WERI-Rb-1 (cell line): ENCODE data around the gene IFNL3.

Experiments
- DNase-seq: peaks from one replicate; pipeline ENCODE4 v3.0.0-alpha.2; 2020
- H3K27ac ChIP-seq: fragments of 250-450 bp; sonication (Bioruptor Pico); 2 replicates; pipeline ENCODE4 v1.5.1; 2020; ENCODE audit warnings: mild to moderate bottlenecking, moderate library complexity
- H3K27me3 ChIP-seq: fragments of 250-450 bp; sonication (Bioruptor Pico); 2 replicates; pipeline ENCODE4 v1.5.1; 2021; ENCODE audit warnings: mild to moderate bottlenecking, low read depth, moderate library complexity; ENCODE audit not compliant: insufficient read depth, severe bottlenecking
- H3K36me3 ChIP-seq: fragments of 250-450 bp; sonication (Bioruptor Pico); 2 replicates; pipeline ENCODE4 v1.5.1; 2020; ENCODE audit warnings: mild to moderate bottlenecking, moderate library complexity
- H3K4me3 ChIP-seq: 2 replicates; pipeline ENCODE4 v1.5.1; 2011; ENCODE audit warnings: low read depth, mild to moderate bottlenecking, control low read depth, low read length
- H3K9me3 ChIP-seq: fragments of 250-450 bp; sonication (Bioruptor Pico); 2 replicates; pipeline ENCODE4 v1.5.1; 2021; ENCODE audit warnings: mild to moderate bottlenecking, moderate library complexity; ENCODE audit not compliant: severe bottlenecking
- CTCF ChIP-seq: IDR thresholded peaks from 2 replicates; pipeline ENCODE4 v1.5.1; 2011; ENCODE audit warnings: low read depth, mild to moderate bottlenecking, control low read depth, inconsistent platforms, low read length

The IFNL3 gene

GRCh38 chr19:39254531-39255345 lies 9.9 kb upstream of the IFNL3 start:
- Histone ChIP-seq H3K36me3 (no peaks in the 10 kb centered on the region), H3K27me3 (no peaks in the 10 kb centered on the region), H3K27ac (no peak overlapping the region), H3K4me3 (no peak overlapping the region), H3K9me3 (no peaks in the 10 kb centered on the region)
- DNase-seq = no peak
- TF ChIP-seq CTCF = no peak

GRCh38 chr19:39253374-39254149 lies 8.8 kb upstream of the IFNL3 start:
- Histone ChIP-seq H3K27ac (no peak overlapping the region), H3K4me3 (no peak overlapping the region), H3K27me3 (no peaks in the 10 kb centered on the region), H3K36me3 (no peaks in the 10 kb centered on the region), H3K9me3 (no peaks in the 10 kb centered on the region)
- no peak for DNase-seq
- no peak for TF ChIP-seq CTCF

- no peak overlapping the region for H3K4me3 ChIP-seq
- no peak for DNase-seq
Measured at GRCh38 chr19:39252458-39252857, 7.7 kb upstream of the IFNL3 start.

GRCh38 chr19:39251846-39252245 lies 7.0 kb upstream of the IFNL3 start:
- H3K36me3 ChIP-seq = no peaks in the 10 kb centered on the region
- H3K9me3 ChIP-seq = no peaks in the 10 kb centered on the region
- no peak overlapping the region for H3K27ac ChIP-seq
- no peak for TF ChIP-seq CTCF
- no peaks in the 10 kb centered on the region for H3K27me3 ChIP-seq
- H3K4me3 ChIP-seq = no peak overlapping the region
- no peak for DNase-seq

More at GRCh38 chr19:39252458-39252857, 7.7 kb upstream of the IFNL3 start:
- Histone ChIP-seq H3K9me3 (no peaks in the 10 kb centered on the region), H3K27me3 (no peaks in the 10 kb centered on the region), H3K36me3 (no peaks in the 10 kb centered on the region), H3K27ac (no peak overlapping the region)
- no peak for TF ChIP-seq CTCF

- no peaks in the 10 kb centered on the region for H3K9me3 ChIP-seq
- no peak for TF ChIP-seq CTCF
- no peak overlapping the region for H3K27ac ChIP-seq
- H3K36me3 ChIP-seq = no peaks in the 10 kb centered on the region
- no peak overlapping the region for H3K4me3 ChIP-seq
- H3K27me3 ChIP-seq = no peaks in the 10 kb centered on the region
- DNase-seq = no peak
Measured at GRCh38 chr19:39251081-39251480, 6.3 kb upstream of the IFNL3 start.
